ENCODE results near the gene MCTP1. TPM values are rescaled to one million over a fixed set of nuclear protein-coding genes. Genes with fewer than 3 reads are reported as not detected.

Gene MCTP1
- total and polyA plus RNA-seq, 2 of the 8 experiments (the other 6 are each of a cell fraction or from before 2014, with no cell fraction given) = 0.56 to 3.4 TPM

GRCh38 chr5:94791829-94792228 is 493.1 kb downstream of the MCTP1 start:
- no peaks in the 10 kb centered on the region for H3K36me3 ChIP-seq (ENCODE audit: control insufficient read depth in 2 of 4, insufficient read depth in 4 of 4, low read length in 3 of 4)
- H3K4me3 ChIP-seq (ENCODE audit: extremely low read depth in 1 of 4, insufficient read depth in 2 of 4, low read depth in 3 of 4, low read length in 4 of 4) = no peak overlapping the region
- H3K27me3 ChIP-seq (replicated peaks in 1 of 4; ENCODE audit: control insufficient read depth in 3 of 4, extremely low read depth in 1 of 4, insufficient read depth in 3 of 4, low read length in 3 of 4) = no peaks in the 10 kb centered on the region
- no peak overlapping the region for H2BK5ac ChIP-seq (ENCODE audit: low read depth, low read length)
- no peak overlapping the region for H2BK120ac ChIP-seq (replicated peaks; ENCODE audit: low read depth, low read length)
- H2AK5ac ChIP-seq (ENCODE audit: low read depth, low read length) = no peak overlapping the region
- no peak overlapping the region for H2BK20ac ChIP-seq (ENCODE audit: low read length)
- H3K4ac ChIP-seq (replicated peaks; ENCODE audit: insufficient read length, low read depth, low read length) = no peak overlapping the region
- ChIA-PET CTCF (ENCODE audit: partially characterized antibody) (interaction anchor here (0.6 to 2.2 kb wide), 3 partner anchors 20 to 98 kb away, joined by 4 to 10 read pairs (median 4); no protein-coding TSS in a partner anchor), POLR2A (ENCODE audit: partially characterized antibody) (no interaction called here)
- H3K23me2 ChIP-seq (ENCODE audit: low read depth, low read length) = no peaks in the 10 kb centered on the region
- no peak overlapping the region for H4K91ac ChIP-seq (replicated peaks; ENCODE audit: insufficient read length, low read length)
- H3K23ac ChIP-seq (ENCODE audit: insufficient read length) = no peak overlapping the region
- H3K4me1 ChIP-seq (replicated peaks in 1 of 4; ENCODE audit: control insufficient read depth in 3 of 4, insufficient read depth in 4 of 4, low read length in 3 of 4) = no peaks in the 10 kb centered on the region
- no peak overlapping the region for H3K27ac ChIP-seq (ENCODE audit: low read depth, low read length)
- H3K9me3 ChIP-seq (ENCODE audit: insufficient read depth in 2 of 2, low read depth in 1 of 2, low read length in 1 of 2) = no peaks in the 10 kb centered on the region
- DNase-seq (ENCODE audit: low read depth in 1 of 2, low spot score in 2 of 2) (no peak), FAIRE-seq (no peak)
- no peak overlapping the region for H4K8ac ChIP-seq (ENCODE audit: extremely low read depth, insufficient read depth, low read length)
- 74% methylated on average over 7 of the region's 7 CpGs; no CpG with 5 or more reads in 1 of the 2 experiments for WGBS, 2 experiments (ENCODE audit: extremely low coverage in 1 of 2, insufficient coverage in 1 of 2, insufficient read length in 1 of 2, insufficient replicate concordance in 2 of 2, low coverage in 1 of 2, low lambda C conversion rate in 2 of 2, missing lambda C conversion rate in 1 of 2)
- no peak overlapping the region for H2BK15ac ChIP-seq (ENCODE audit: low read length)
- no peak overlapping the region for H3K56ac ChIP-seq (replicated peaks; ENCODE audit: insufficient read length, low read depth, low read length)
- H4K5ac ChIP-seq (ENCODE audit: insufficient read length, low read depth, low read length) = no peak overlapping the region
- H3K79me1 ChIP-seq (ENCODE audit: low read depth, low read length) = no peaks in the 10 kb centered on the region
- H2BK12ac ChIP-seq (ENCODE audit: low read depth, low read length) = peak overlapping the region; percentile 32; the same call in 1 of the 2 replicates
- no peak overlapping the region for H3K9ac ChIP-seq (replicated peaks in 1 of 4; ENCODE audit: extremely low read depth in 1 of 4, low read depth in 3 of 4, low read length in 3 of 4)
- H2AFZ ChIP-seq (ENCODE audit: low read length) = no peak overlapping the region
- H3K14ac ChIP-seq (ENCODE audit: insufficient read length) = no peak overlapping the region
- H3K79me2 ChIP-seq (ENCODE audit: control insufficient read depth in 1 of 2, insufficient read depth in 2 of 2, low read length in 2 of 2) = no peaks in the 10 kb centered on the region
- no peak overlapping the region for H3K4me2 ChIP-seq (ENCODE audit: insufficient read depth in 1 of 2, low read depth in 2 of 2, low read length in 2 of 2)
- no peaks in the 10 kb centered on the region for H4K20me1 ChIP-seq (replicated peaks in 1 of 2; ENCODE audit: control insufficient read depth in 1 of 2, insufficient read depth in 2 of 2, low read length in 2 of 2)
- H3K18ac ChIP-seq (ENCODE audit: extremely low read depth, low read length) = no peak overlapping the region
- no peak for TF ChIP-seq ZNF274 (IDR thresholded peaks at IDR 0.05; ENCODE audit: borderline replicate concordance, extremely low read depth, low read length)
- TF ChIP-seq TAF7 (optimal IDR thresholded peaks at IDR 0.05; ENCODE audit: borderline replicate concordance, low read depth, low read length) = no peak
- no peak for TF ChIP-seq POU5F1 (IDR thresholded peaks at IDR 0.05; ENCODE audit: low read depth, low read length)
- no peak for TF ChIP-seq EZH2 (IDR thresholded peaks at IDR 0.05; ENCODE audit: low read depth, low read length, severe bottlenecking)
- TF ChIP-seq RAD21 (IDR thresholded peaks at IDR 0.05 in 1 of 2, conservative IDR thresholded peaks at IDR 0.05 in 1 of 2; ENCODE audit: low read depth in 2 of 2, low read length in 2 of 2) = no peak
- TF ChIP-seq NANOG (IDR thresholded peaks at IDR 0.05; ENCODE audit: insufficient read depth, low read depth, low read length, poor library complexity, severe bottlenecking) = no peak
- no peak for TF ChIP-seq KDM1A (IDR thresholded peaks at IDR 0.05; ENCODE audit: borderline replicate concordance, low read length)
- no peak for TF ChIP-seq SAP30 (IDR thresholded peaks at IDR 0.05; ENCODE audit: insufficient read depth, insufficient replicate concordance, low read length)
- no peak for TF ChIP-seq E2F6 (IDR thresholded peaks at IDR 0.05)
- no peak for TF ChIP-seq RXRA (IDR thresholded peaks at IDR 0.05; ENCODE audit: insufficient read depth, low read depth, low read length)
- no peak for TF ChIP-seq FOSL1 (IDR thresholded peaks at IDR 0.05; ENCODE audit: insufficient read depth, low read depth, low read length)
- no peak for TF ChIP-seq CHD2 (IDR thresholded peaks at IDR 0.05; ENCODE audit: low read length)
- TF ChIP-seq CBX5 (IDR thresholded peaks at IDR 0.05; ENCODE audit: low read depth, low read length) = no peak

Data from H1 (cell line).